Measurements from ENCODE around the gene SSTR5.

DNA sequence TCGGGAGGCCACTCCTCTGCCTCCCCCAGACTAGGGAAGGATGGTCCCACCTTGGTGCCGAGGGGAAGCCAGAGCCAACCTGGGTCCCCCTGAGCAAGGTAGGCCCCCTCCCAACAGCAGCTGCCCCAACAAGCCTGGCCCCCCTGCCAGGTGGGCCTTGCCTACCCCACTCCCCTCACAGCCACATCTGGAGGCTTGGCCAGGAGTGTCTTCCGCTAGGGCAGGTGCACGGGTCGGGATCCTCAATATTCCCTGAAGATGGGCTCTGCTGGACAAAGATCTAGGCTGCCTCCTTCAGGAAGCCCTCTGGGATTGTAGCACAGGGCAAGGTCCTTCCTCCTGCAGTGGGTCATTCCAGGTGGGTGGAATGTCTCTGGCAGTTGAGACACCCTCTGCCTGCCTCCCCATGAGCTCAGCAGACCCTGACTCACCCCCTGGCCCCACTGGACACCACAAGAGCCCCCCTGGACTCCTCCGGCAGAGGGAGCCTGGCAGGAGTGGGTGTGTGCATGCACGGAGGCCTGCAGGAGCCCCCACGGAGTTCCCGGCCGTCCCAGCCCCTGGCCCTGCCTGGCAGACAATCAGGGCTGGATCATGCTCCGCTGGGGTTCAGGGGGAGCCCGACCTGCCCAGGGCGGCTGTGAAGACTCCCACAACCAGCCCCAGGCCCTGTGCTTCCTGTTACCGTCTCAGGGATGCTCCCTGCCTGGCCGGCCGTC, 23.1 kb downstream of the SSTR5 start:
- TF ChIP-seq, protein P1, sequence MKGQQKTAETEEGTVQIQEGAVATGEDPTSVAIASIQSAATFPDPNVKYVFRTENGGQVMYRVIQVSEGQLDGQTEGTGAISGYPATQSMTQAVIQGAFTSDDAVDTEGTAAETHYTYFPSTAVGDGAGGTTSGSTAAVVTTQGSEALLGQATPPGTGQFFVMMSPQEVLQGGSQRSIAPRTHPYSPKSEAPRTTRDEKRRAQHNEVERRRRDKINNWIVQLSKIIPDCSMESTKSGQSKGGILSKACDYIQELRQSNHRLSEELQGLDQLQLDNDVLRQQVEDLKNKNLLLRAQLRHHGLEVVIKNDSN (IDR thresholded peaks at IDR 0.05; ENCODE audit: borderline replicate concordance, extremely low read length, insufficient read depth, low read depth, low read length) = no peak
- TF ChIP-seq, protein P2, sequence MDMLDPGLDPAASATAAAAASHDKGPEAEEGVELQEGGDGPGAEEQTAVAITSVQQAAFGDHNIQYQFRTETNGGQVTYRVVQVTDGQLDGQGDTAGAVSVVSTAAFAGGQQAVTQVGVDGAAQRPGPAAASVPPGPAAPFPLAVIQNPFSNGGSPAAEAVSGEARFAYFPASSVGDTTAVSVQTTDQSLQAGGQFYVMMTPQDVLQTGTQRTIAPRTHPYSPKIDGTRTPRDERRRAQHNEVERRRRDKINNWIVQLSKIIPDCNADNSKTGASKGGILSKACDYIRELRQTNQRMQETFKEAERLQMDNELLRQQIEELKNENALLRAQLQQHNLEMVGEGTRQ (IDR thresholded peaks at IDR 0.05; ENCODE audit: borderline replicate concordance, low read depth, low read length) = no peak
- TF ChIP-seq, protein P3, sequence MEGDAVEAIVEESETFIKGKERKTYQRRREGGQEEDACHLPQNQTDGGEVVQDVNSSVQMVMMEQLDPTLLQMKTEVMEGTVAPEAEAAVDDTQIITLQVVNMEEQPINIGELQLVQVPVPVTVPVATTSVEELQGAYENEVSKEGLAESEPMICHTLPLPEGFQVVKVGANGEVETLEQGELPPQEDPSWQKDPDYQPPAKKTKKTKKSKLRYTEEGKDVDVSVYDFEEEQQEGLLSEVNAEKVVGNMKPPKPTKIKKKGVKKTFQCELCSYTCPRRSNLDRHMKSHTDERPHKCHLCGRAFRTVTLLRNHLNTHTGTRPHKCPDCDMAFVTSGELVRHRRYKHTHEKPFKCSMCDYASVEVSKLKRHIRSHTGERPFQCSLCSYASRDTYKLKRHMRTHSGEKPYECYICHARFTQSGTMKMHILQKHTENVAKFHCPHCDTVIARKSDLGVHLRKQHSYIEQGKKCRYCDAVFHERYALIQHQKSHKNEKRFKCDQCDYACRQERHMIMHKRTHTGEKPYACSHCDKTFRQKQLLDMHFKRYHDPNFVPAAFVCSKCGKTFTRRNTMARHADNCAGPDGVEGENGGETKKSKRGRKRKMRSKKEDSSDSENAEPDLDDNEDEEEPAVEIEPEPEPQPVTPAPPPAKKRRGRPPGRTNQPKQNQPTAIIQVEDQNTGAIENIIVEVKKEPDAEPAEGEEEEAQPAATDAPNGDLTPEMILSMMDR (IDR thresholded peaks at IDR 0.05 in 2 of 3, conservative IDR thresholded peaks at IDR 0.05 in 1 of 3; ENCODE audit: control insufficient read depth in 2 of 3, extremely low read depth in 1 of 3, insufficient read depth in 1 of 3, low read depth in 3 of 3, low read length in 3 of 3) = no peak

Measured in GM12878 (cell line).